ENCODE data around the gene SNF8. TPM values are rescaled to one million over a fixed set of nuclear protein-coding genes. Genes with fewer than 3 reads are reported as not detected.

SNF8 gene
- total RNA-seq, 1 donor = 31.4 TPM

- no peaks in the 10 kb centered on the region for H3K27me3 ChIP-seq (ENCODE audit: insufficient read depth, low read length)
- H3K4me1 ChIP-seq (ENCODE audit: insufficient read depth, low read length) = peaks cover 6% of the 10 kb centered on the region
- H3K4me3 ChIP-seq (ENCODE audit: low read length) = no peak overlapping the region
- H3K9me3 ChIP-seq (ENCODE audit: low read depth, low read length) = no peaks in the 10 kb centered on the region
These were observed 62.4 kb downstream of the SNF8 start for GRCh38 chr17:48882272-48882671.

Other genes with a start within 250 kb of the SNF8 start
- gene PRAC1, start 222.3 kb downstream of the SNF8 start, total RNA-seq = not detected
- not detected for gene PRAC2, start 221.7 kb downstream of the SNF8 start, total RNA-seq
- not detected for gene HOXB13, start 216.1 kb downstream of the SNF8 start, total RNA-seq
- not detected for gene TTLL6, start 127.6 kb downstream of the SNF8 start, total RNA-seq
- 136 TPM for gene CALCOCO2, start 113.8 kb downstream of the SNF8 start, total RNA-seq
- gene ATP5MC1, start 52.1 kb downstream of the SNF8 start, total RNA-seq = 16.5 TPM
- gene UBE2Z, start 36.4 kb downstream of the SNF8 start, total RNA-seq = 46.1 TPM
- gene GIP, start 23.8 kb upstream of the SNF8 start, total RNA-seq = not detected
- gene IGF2BP1, start 52.5 kb upstream of the SNF8 start, total RNA-seq = under 0.01 TPM
- gene B4GALNT2, start 187.9 kb upstream of the SNF8 start, total RNA-seq = under 0.01 TPM